GM12878 (cell line): Measurements from ENCODE around the gene PRDM16. TPM values are rescaled to one million over a fixed set of nuclear protein-coding genes. Genes with fewer than 3 reads are reported as not detected.

ENCODE experiments used
- ATAC-seq: fragments of 200-7000 bp; cut with Tn5 transposase; 3 replicates; pipeline ENCODE4 v1.9.1; 2020; ENCODE audit warnings: mild to moderate bottlenecking, moderate library complexity
- BruUV-seq: library from RNA; stranded (reverse); fragments of 400-500 nt; replicated peaks from 2 replicates; lab custom pipeline; 2021; lab: Mats Ljungman, UMichigan
- CTCF ChIA-PET: fragments of 300-600 bp; sonication (Branson Sonifier 250); formaldehyde crosslinking; extraction: SDS; loops from one replicate; lab custom pipeline; 2021; ENCODE audit warnings: inconsistent platforms; lab: Yijun Ruan, JAX
- POLR2A ChIA-PET: fragments of 350-600 bp; formaldehyde crosslinking; extraction: SDS; loops from one replicate; lab custom pipeline; 2021; ENCODE audit warnings: inconsistent platforms; lab: Charles Lee
- RAD21 ChIA-PET: fragments of 300-600 bp; sonication (Branson Sonifier 250); formaldehyde crosslinking; loops from one replicate; lab custom pipeline; 2023; ENCODE audit warnings: antibody characterized with exemption; ENCODE audit not compliant: unreplicated experiment; lab: Charles Lee
- SMC1A ChIA-PET: fragments of 300-600 bp; sonication (Branson Sonifier 250); formaldehyde crosslinking; loops from one replicate; lab custom pipeline; 2023; ENCODE audit not compliant: unreplicated experiment, uncharacterized antibody; lab: Charles Lee
- DNase-seq: peaks from one replicate; pipeline ENCODE4 v3.0.0-alpha.2; 2011; ENCODE audit warnings: low read depth, low spot score
- FAIRE-seq: peaks from 3 replicates; lab custom pipeline; 2011; peaks lifted over from hg19 to GRCh38; lab: Jason Lieb, UNC
- H2AFZ ChIP-seq: 2 replicates; pipeline ENCODE4 v1.6.0; 2011; ENCODE audit warnings: low read depth, low read length, control low read depth; ENCODE audit not compliant: control insufficient read depth
- H3K27ac ChIP-seq: 2 replicates; pipeline ENCODE4 v1.5.1; 2011; ENCODE audit warnings: control low read depth; ENCODE audit not compliant: control insufficient read depth, insufficient read depth
- H3K27me3 ChIP-seq, 2 experiments: replicated peaks in 1 of 2; 2 replicates each; pipeline versions ENCODE4 v1.6.0 to v1.6.1; 2011; ENCODE audit warnings: low read length in 1 of 2; ENCODE audit not compliant: control insufficient read depth in 2 of 2, insufficient read depth in 2 of 2
- H3K36me3 ChIP-seq, 2 experiments: 2 replicates each; pipeline ENCODE4 v1.5.1; 2011; ENCODE audit warnings: low read length in 1 of 2; ENCODE audit not compliant: control insufficient read depth in 2 of 2, insufficient read depth in 2 of 2
- H3K4me1 ChIP-seq: 2 replicates; pipeline ENCODE4 v1.6.1; 2011; ENCODE audit warnings: mild to moderate bottlenecking, low read length, moderate library complexity, mixed read lengths; ENCODE audit not compliant: control insufficient read depth, insufficient read depth
- H3K4me2 ChIP-seq: 2 replicates; pipeline ENCODE4 v1.6.0; 2011; ENCODE audit warnings: control low read depth; ENCODE audit not compliant: control insufficient read depth, insufficient read depth
- H3K4me3 ChIP-seq: fragments of 200-600 bp; sonication (generic); 2 replicates; pipeline ENCODE4 v1.5.1; 2016
- H3K79me2 ChIP-seq: 2 replicates; pipeline ENCODE4 v1.6.0; 2011; ENCODE audit warnings: low read length; ENCODE audit not compliant: control insufficient read depth, insufficient read depth
- H3K9ac ChIP-seq: 2 replicates; pipeline ENCODE4 v1.8.0; 2011; ENCODE audit warnings: low read length, control low read depth, mixed read lengths; ENCODE audit not compliant: control insufficient read depth, insufficient read depth
- H3K9me3 ChIP-seq: replicated peaks from 3 replicates; pipeline ENCODE4 v1.5.1; 2011; ENCODE audit warnings: mild to moderate bottlenecking, low read length; ENCODE audit not compliant: control insufficient read depth, insufficient read depth
- H4K20me1 ChIP-seq: 2 replicates; pipeline ENCODE4 v1.6.0; 2011; ENCODE audit not compliant: control insufficient read depth, insufficient read depth
- CBX5 ChIP-seq: sonication (generic); IDR thresholded peaks from 2 replicates; pipeline ENCODE4 v1.6.1; 2016; ENCODE audit warnings: low read depth, moderate library complexity, mild to moderate bottlenecking, inconsistent platforms
- CREM ChIP-seq: IDR thresholded peaks from 2 replicates; pipeline ENCODE4 v1.6.1; 2014; ENCODE audit warnings: antibody characterized with exemption, low read depth
- EP300 ChIP-seq, 2 experiments: fragments of 150-350 bp in 1 of 2; IDR thresholded peaks; 2 replicates each; pipeline ENCODE4 v1.6.1; 2011 to 2012; ENCODE audit warnings: low read depth in 2 of 2, low read length in 2 of 2, borderline replicate concordance in 1 of 2, improper control_type of control experiment in 1 of 2, inconsistent platforms in 1 of 2; ENCODE audit not compliant: control insufficient read depth in 1 of 2
- GABPA ChIP-seq: IDR thresholded peaks from 2 replicates; pipeline ENCODE4 v1.6.1; 2014; ENCODE audit warnings: antibody characterized with exemption, low read depth, mild to moderate bottlenecking, inconsistent platforms
- HDAC2 ChIP-seq: fragments of 200-600 bp; sonication (generic); IDR thresholded peaks from 2 replicates; pipeline ENCODE4 v1.6.1; 2017
- NFYA ChIP-seq: IDR thresholded peaks from 2 replicates; pipeline ENCODE4 v1.6.1; 2011; ENCODE audit warnings: low read depth, mild to moderate bottlenecking, low read length, improper control_type of control experiment, borderline replicate concordance
- RCOR1 ChIP-seq: conservative IDR thresholded peaks from 2 replicates; pipeline ENCODE4 v1.6.1; 2012; ENCODE audit warnings: low read depth, low read length, improper control_type of control experiment
- RUNX3 ChIP-seq: IDR thresholded peaks from 2 replicates; pipeline ENCODE4 v1.6.1; 2012; ENCODE audit warnings: low read length, inconsistent platforms
- SREBF2 ChIP-seq: IDR thresholded peaks from 2 replicates; pipeline ENCODE4 v1.6.1; 2012; ENCODE audit warnings: mild to moderate bottlenecking, low read length
- WRNIP1 ChIP-seq: IDR thresholded peaks from 2 replicates; pipeline ENCODE4 v1.6.1; 2011; ENCODE audit warnings: low read depth, low read length, improper control_type of control experiment, borderline replicate concordance
- WGBS: methylation state at CpG from one replicate; pipeline ENCODE4 v1.1.6; 2016; ENCODE audit warnings: low lambda C conversion rate; ENCODE audit not compliant: insufficient replicate concordance, insufficient coverage; ENCODE audit errors: missing lambda C conversion rate; 5-methylcytosine and 5-hydroxymethylcytosine counted together
- in situ Hi-C: fragments of 300-500 bp; cut with MboI; formaldehyde crosslinking; loops from 9 replicates; pipeline ENCODE4 v1.14.3; 2018; ENCODE audit warnings: mixed read lengths
- intact Hi-C: fragments of 100-400 bp; cut with micrococcal nuclease; formaldehyde crosslinking; loops from one replicate; pipeline ENCODE4 v1.14.2; 2022; ENCODE audit not compliant: unreplicated experiment
- polyA plus RNA-seq, 11 experiments: library from polyadenylated mRNA; depleted of rRNA in 4 of 11; unstranded in 6 of 11; stranded (reverse) in 5 of 11; fragments of >200 nt; fragmentation: Nextera tagmentation in 4 of 11; fragmentation: Illumina TruSeq in 1 of 11; extraction: Ambion mirVana in 4 of 11; extraction: Trizol in 1 of 11; gene quantifications; 1 replicate in 1 of 11; 2 replicates in 10 of 11; pipeline versions ENCODE4 v1.2.1 to v1.2.3, GENCODE V29; 2011 to 2016; ENCODE audit warnings: inconsistent platforms in 2 of 11, missing spikeins in 2 of 11, low read depth in 1 of 11
- total RNA-seq, 4 experiments: library from RNA; depleted of rRNA in 3 of 4; stranded (reverse); fragments of >200 nt in 3 of 4; fragmentation: Illumina TruSeq in 1 of 4; extraction: Trizol in 1 of 4; gene quantifications; 2 replicates each; pipeline versions ENCODE4 v1.2.1 to v1.2.3, GENCODE V29; 2013 to 2021
- TF ChIP-seq, protein P1 (sequence below): IDR thresholded peaks from 2 replicates; pipeline ENCODE4 v1.6.1; 2011; ENCODE audit warnings: low read depth, low read length, improper control_type of control experiment, borderline replicate concordance

The PRDM16 gene
- total and polyA plus RNA-seq, 10 of the 15 experiments (the other 5 are each of a cell fraction or from before 2014, with no cell fraction given) = 0.03 TPM; not detected in 9

- no peak for TF ChIP-seq EP300 (IDR thresholded peaks at IDR 0.05; ENCODE audit: borderline replicate concordance in 1 of 2, control insufficient read depth in 1 of 2, low read depth in 2 of 2, low read length in 2 of 2)
- TF ChIP-seq CREM = no peak
- no peak for TF ChIP-seq NFYA
- no peak for TF ChIP-seq GABPA
- TF ChIP-seq HDAC2 = no peak
- TF ChIP-seq, protein P1, sequence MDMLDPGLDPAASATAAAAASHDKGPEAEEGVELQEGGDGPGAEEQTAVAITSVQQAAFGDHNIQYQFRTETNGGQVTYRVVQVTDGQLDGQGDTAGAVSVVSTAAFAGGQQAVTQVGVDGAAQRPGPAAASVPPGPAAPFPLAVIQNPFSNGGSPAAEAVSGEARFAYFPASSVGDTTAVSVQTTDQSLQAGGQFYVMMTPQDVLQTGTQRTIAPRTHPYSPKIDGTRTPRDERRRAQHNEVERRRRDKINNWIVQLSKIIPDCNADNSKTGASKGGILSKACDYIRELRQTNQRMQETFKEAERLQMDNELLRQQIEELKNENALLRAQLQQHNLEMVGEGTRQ = no peak
- no peak for TF ChIP-seq WRNIP1
- TF ChIP-seq CBX5 = no peak
- TF ChIP-seq SREBF2 = no peak
- no peak for TF ChIP-seq RCOR1
- TF ChIP-seq RUNX3 = no peak
- TF ChIP-seq, all 136 proteins: peak for 0
- intact Hi-C loops = no loop called here
- SMC1A ChIA-PET = no interaction called here
- Histone ChIP-seq H3K27ac (no peak overlapping the region), H3K4me2 (no peak overlapping the region), H3K9me3 (no peaks in the 10 kb centered on the region), H3K4me1 (no peaks in the 10 kb centered on the region), H2AFZ (no peak overlapping the region), H3K36me3 (no peaks in the 10 kb centered on the region), H3K4me3 (no peak overlapping the region), H4K20me1 (no peaks in the 10 kb centered on the region), H3K27me3 (no peaks in the 10 kb centered on the region), H3K79me2 (no peaks in the 10 kb centered on the region), H3K9ac (no peak overlapping the region)
- FAIRE-seq = no peak
- WGBS = 67% methylated on average over 1 of the region's 3 CpGs
- POLR2A ChIA-PET = no interaction called here
- in situ Hi-C loops = no loop called here
- DNase-seq = no peak
- RAD21 ChIA-PET = no interaction called here
- BruUV-seq = no TSS peak
- CTCF ChIA-PET = no interaction called here
- no peak for ATAC-seq
Observed at GRCh38 chr1:3051270-3052268, 17.4 kb upstream of the PRDM16 start.
